ENCODE measurements around the gene NR1D1. TPM values are rescaled to one million over a fixed set of nuclear protein-coding genes. Genes with fewer than 3 reads are reported as not detected.
A peak's percentile ranks its signal among the peaks of the same experiment; 100 is the strongest.

Gene NR1D1
- total and polyA plus RNA-seq, 4 donors, result 3.2 to 19.6 (median 14.1) TPM

- WGBS, 2 donors, result 0 to 1% methylated on average over 17 of the region's 17 CpGs
- H3K4me1 ChIP-seq (ENCODE audit: control insufficient read depth in 5 of 5, insufficient read depth in 5 of 5, low read length in 5 of 5), result peaks cover 5 to 63% (median 44%) of the 10 kb centered on the region in 5 donors
Observed at GRCh38 chr17:40113110-40113906, 12.9 kb upstream of the NR1D1 start.

GRCh38 chr17:40112718-40113109 is 12.3 kb upstream of the NR1D1 start:
- WGBS, 2 donors, result 56 to 74% methylated on average over 4 of the region's 4 CpGs
- DNase-seq, result peak in 2 of 3 donors; percentile 64 to 82
- peak overlapping the region in 1 of 2 donors; percentile 90 for H3K9ac ChIP-seq (ENCODE audit: insufficient read depth in 1 of 2, low read length in 2 of 2)

More at GRCh38 chr17:40113110-40113906, 12.9 kb upstream of the NR1D1 start:
- peak; percentile 97 to 99 (median 99) for DNase-seq
- no peaks in the 10 kb centered on the region for H3K36me3 ChIP-seq (ENCODE audit: control insufficient read depth in 4 of 4, insufficient read depth in 4 of 4, low read length in 4 of 4)
- peak overlapping the region; percentile 67 to 88 for H3K27ac ChIP-seq (ENCODE audit: low read depth in 1 of 2, low read length in 1 of 2)
- peak; percentile 96 for TF ChIP-seq CTCF (IDR thresholded peaks at IDR 0.05; ENCODE audit: control extremely low read depth, extremely low read depth)
- H3K4me3 ChIP-seq, result peak overlapping the region; percentile 25
- peak; percentile 74 for ATAC-seq (ENCODE audit: insufficient read depth, low FRiP score)
- no peaks in the 10 kb centered on the region for H3K9me3 ChIP-seq (ENCODE audit: control insufficient read depth in 4 of 4, insufficient read depth in 3 of 4, low read length in 3 of 4)
- no peaks in the 10 kb centered on the region for H3K27me3 ChIP-seq (ENCODE audit: control insufficient read depth in 3 of 3, insufficient read depth in 3 of 3, low read length in 2 of 3)
- H3K9ac ChIP-seq (ENCODE audit: insufficient read depth in 1 of 2, low read length in 2 of 2), result peak overlapping the region in 1 of 2 donors; percentile 91

GRCh38 chr17:40112191-40112711 is 11.9 kb upstream of the NR1D1 start:
- no peaks in the 10 kb centered on the region for H3K9me3 ChIP-seq (ENCODE audit: control insufficient read depth in 4 of 4, insufficient read depth in 3 of 4, low read length in 3 of 4)
- peak overlapping the region in 1 of 2 donors; percentile 90 for H3K9ac ChIP-seq (ENCODE audit: insufficient read depth in 1 of 2, low read length in 2 of 2)
- ATAC-seq (ENCODE audit: insufficient read depth, low FRiP score) (no peak), DNase-seq (no peak)
- TF ChIP-seq CTCF (IDR thresholded peaks at IDR 0.05; ENCODE audit: control extremely low read depth, extremely low read depth), result no peak
- H3K4me1 ChIP-seq (ENCODE audit: control insufficient read depth in 5 of 5, insufficient read depth in 5 of 5, low read length in 5 of 5), result peaks cover 11 to 74% (median 53%) of the 10 kb centered on the region in 5 donors
- no peaks in the 10 kb centered on the region for H3K36me3 ChIP-seq (ENCODE audit: control insufficient read depth in 4 of 4, insufficient read depth in 4 of 4, low read length in 4 of 4)
- H3K4me3 ChIP-seq, result no peak overlapping the region
- 13 to 18% methylated on average over 2 of the region's 2 CpGs for WGBS, 2 donors
- no peaks in the 10 kb centered on the region for H3K27me3 ChIP-seq (ENCODE audit: control insufficient read depth in 3 of 3, insufficient read depth in 3 of 3, low read length in 2 of 3)
- peak overlapping the region; percentile 61 to 87 for H3K27ac ChIP-seq (ENCODE audit: low read depth in 1 of 2, low read length in 1 of 2)

More at GRCh38 chr17:40112718-40113109, 12.3 kb upstream of the NR1D1 start:
- Histone ChIP-seq H3K36me3 (ENCODE audit: control insufficient read depth in 4 of 4, insufficient read depth in 4 of 4, low read length in 4 of 4) (no peaks in the 10 kb centered on the region), H3K27ac (ENCODE audit: low read depth in 1 of 2, low read length in 1 of 2) (peak overlapping the region; percentile 61 to 87), H3K27me3 (ENCODE audit: control insufficient read depth in 3 of 3, insufficient read depth in 3 of 3, low read length in 2 of 3) (no peaks in the 10 kb centered on the region), H3K4me1 (ENCODE audit: control insufficient read depth in 5 of 5, insufficient read depth in 5 of 5, low read length in 5 of 5) (peaks cover 6 to 69% (median 48%) of the 10 kb centered on the region in 5 donors), H3K9me3 (ENCODE audit: control insufficient read depth in 4 of 4, insufficient read depth in 3 of 4, low read length in 3 of 4) (no peaks in the 10 kb centered on the region), H3K4me3 (no peak overlapping the region)
- no peak for ATAC-seq (ENCODE audit: insufficient read depth, low FRiP score)
- no peak for TF ChIP-seq CTCF (IDR thresholded peaks at IDR 0.05; ENCODE audit: control extremely low read depth, extremely low read depth)
